GM18505 (cell line): ENCODE data around the gene FBXL15.

Source experiments
- ATAC-seq: cut with Tn5 transposase; IDR thresholded peaks from one replicate; pipeline ENCODE4 v1.9.1; 2021; ENCODE audit not compliant: unreplicated experiment
- POLR2A ChIP-seq: IDR thresholded peaks from 4 replicates; pipeline ENCODE4 v1.6.1; 2011; ENCODE audit warnings: borderline replicate concordance; ENCODE audit not compliant: insufficient read depth, insufficient read length; ENCODE audit errors: extremely low read depth

Gene FBXL15, protein sequence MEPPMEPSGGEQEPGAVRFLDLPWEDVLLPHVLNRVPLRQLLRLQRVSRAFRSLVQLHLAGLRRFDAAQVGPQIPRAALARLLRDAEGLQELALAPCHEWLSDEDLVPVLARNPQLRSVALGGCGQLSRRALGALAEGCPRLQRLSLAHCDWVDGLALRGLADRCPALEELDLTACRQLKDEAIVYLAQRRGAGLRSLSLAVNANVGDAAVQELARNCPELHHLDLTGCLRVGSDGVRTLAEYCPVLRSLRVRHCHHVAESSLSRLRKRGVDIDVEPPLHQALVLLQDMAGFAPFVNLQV

DNA sequence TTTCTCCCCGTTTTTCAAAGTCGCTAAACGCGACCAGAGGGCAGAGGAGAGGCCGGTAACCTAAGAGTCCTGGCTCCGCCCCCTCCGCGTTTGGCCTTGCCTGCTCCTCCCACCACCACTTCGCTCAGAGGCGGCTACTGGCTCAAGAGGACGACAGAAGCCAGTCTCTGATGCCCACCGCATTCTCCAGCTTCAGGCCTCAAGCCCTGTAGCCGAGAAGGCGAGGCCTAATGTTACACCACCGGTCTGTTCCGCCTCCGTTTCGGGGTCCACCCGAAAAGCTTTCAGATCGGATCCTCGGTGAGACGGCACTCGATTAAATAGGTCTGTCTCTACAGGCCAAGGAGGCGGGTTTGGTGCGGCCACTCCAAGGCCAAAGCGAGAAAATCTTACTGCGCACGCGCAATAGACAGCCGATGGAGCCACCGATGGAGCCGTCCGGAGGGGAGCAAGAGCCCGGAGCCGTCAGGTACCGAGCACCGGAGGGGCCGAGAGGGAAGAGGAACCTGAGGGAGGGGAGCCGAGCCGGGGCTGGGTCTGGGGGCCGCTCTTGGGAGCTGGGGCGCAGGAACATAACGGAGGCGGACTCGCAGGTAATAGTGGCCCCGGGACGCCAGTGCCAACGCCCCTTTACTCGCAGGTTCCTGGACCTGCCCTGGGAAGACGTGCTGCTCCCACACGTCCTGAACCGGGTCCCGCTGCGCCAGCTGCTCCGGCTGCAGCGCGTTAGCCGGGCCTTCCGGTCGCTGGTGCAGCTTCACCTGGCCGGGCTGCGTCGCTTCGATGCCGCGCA lies at the start of gene FBXL15:
TSS of gene FBXL15 (plus strand) at position 123 of the 793 bp plus-strand sequence. CDS start at position 417, 294 bp downstream.
- peak; percentile 71 for TF ChIP-seq POLR2A
- peak; percentile 61 for ATAC-seq

DNA sequence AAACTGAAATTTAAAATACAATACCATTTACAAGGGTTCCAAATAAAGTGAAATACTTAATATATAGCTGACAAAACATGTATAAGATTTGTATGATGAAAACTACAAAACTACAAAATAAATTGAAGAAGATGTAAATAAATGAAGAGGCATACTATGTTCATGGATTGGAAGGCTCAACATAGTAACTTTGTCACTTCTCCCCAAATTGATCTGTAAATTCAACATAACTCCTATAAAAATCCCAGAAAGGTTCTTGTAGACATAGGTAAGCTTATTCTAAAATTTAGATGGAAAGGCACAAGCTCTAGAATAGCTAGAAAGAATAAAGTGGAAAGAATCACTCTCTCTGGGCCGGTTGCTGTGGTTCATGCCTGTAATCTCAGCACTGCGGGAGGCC lies 49.3 kb upstream of the FBXL15 start:
- no peak for TF ChIP-seq POLR2A
- ATAC-seq = no peak

- no peak for TF ChIP-seq POLR2A
Observed at GRCh38 chr10:102375250-102375649, 45.4 kb upstream of the FBXL15 start.

GRCh38 chr10:102375867-102376266 lies 44.8 kb upstream of the FBXL15 start:
- no peak for ATAC-seq
- no peak for TF ChIP-seq POLR2A

More at GRCh38 chr10:102375250-102375649, 45.4 kb upstream of the FBXL15 start:
- no peak for ATAC-seq

DNA sequence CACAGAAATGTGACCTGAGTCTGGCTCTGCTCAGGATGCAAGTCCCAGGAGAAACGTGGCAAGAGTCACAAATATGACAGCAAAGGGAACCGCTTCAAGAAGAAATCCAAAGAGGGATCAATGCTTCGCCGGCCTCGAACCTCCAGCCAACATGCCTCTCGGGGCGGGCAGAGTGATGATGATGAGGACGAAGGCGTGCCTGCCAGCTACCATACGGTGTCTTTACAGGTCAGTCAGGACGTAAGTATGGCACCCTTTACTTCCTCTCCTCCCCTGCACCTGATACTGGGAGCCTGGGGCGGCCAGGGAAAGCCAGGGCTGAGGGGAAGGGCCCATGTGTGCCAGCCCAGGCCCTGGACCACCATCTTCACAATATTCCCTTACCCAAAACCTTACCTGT lies 43.7 kb upstream of the FBXL15 start:
- TF ChIP-seq POLR2A = no peak
- ATAC-seq = no peak

- no peak for ATAC-seq
- TF ChIP-seq POLR2A = no peak
Observed at GRCh38 chr10:102379383-102379782, 41.3 kb upstream of the FBXL15 start.

GRCh38 chr10:102381983-102382382 lies 38.7 kb upstream of the FBXL15 start:
- no peak for ATAC-seq
- TF ChIP-seq POLR2A = no peak

GRCh38 chr10:102382871-102383270 lies 37.8 kb upstream of the FBXL15 start:
- no peak for TF ChIP-seq POLR2A
- ATAC-seq = no peak

DNA sequence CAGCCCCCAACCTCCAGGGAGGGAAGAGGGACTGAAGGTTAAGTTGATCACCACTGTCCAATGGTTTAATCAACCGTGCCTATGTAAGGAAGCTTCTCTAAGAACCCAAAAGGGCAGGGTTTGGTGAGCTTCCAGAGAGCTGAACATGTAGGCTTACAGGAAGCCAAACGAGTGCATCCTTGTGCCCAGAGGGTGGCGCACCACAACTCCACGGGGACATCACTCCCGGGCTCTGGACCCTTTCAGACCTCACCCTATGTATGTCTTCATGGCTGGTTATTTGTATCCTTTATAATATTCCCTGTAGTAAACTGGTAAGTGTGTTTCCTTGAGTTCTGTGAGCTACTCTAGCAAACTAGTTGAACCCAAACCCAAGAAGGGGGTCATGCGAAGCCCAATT lies 36.6 kb upstream of the FBXL15 start:
- ATAC-seq = no peak

GRCh38 chr10:102384606-102385429 lies 35.8 kb upstream of the FBXL15 start:
- no peak for ATAC-seq
- TF ChIP-seq POLR2A = no peak

More for the DNA sequence above, 36.6 kb upstream of the FBXL15 start:
- TF ChIP-seq POLR2A = no peak

DNA sequence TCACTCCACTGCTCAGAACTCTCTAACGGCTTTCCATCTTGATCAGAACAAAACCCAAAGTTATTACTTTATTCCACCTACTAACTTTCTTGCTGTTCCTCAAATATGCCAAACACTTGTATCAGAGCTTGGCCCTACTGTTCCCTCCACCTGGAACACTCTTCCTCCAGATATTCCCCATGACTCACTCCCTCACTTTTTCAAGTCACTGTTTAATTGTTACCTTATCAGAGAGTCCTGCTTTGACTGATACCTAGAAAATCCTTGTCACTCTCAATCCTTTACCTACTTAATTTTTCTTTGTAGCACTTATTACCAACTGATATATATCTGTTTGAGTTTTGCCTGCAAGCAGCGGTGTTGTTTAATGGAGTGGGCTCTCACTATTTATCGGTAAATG lies 30.7 kb upstream of the FBXL15 start:
- ATAC-seq = no peak
- TF ChIP-seq POLR2A = no peak

DNA sequence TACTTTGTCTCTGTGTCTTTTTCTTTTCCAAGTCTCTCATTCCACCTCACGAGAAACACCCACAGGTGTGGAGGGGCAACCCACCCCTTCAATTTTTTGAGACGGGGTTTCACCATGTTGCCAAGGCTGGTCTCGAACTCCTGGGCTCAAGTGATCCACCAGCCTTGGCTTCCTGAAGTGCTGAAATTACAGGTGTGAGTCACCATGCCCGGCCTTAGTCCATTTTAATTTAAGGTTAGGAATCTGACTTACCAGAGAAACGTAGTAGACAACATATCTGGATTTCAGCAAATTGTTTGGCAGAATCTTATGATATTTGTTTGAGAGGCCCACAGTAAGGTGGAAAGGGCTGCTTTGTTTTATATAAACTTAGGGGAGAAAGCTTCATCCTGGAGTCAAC lies 28.3 kb upstream of the FBXL15 start:
- no peak for TF ChIP-seq POLR2A
- no peak for ATAC-seq

GRCh38 chr10:102393411-102394078 lies 27.1 kb upstream of the FBXL15 start:
- ATAC-seq = no peak
- TF ChIP-seq POLR2A = no peak
